Esophagus squamous epithelium (tissue), 5 donors: ENCODE data around the gene PTPRS. TPM values are rescaled to one million over a fixed set of nuclear protein-coding genes. Genes with fewer than 3 reads are reported as not detected.

ENCODE experiments used
- DNase-seq: peaks from one replicate; lab custom pipeline; 2025; lab: John Stamatoyannopoulos, UW
- H3K27ac ChIP-seq, 4 donors: fragments of 200-600 bp; sonication (generic); one replicate each; pipeline ENCODE4 v1.5.1; 2016 to 2019; ENCODE audit warnings: mild to moderate bottlenecking in 1 of 4
- H3K27me3 ChIP-seq, 4 donors: fragments of 200-600 bp; sonication (generic); 1 replicate in 3 of 4; 2 replicates in 1 of 4; pipeline versions ENCODE4 v1.5.1 to v1.6.0; 2017 to 2021; ENCODE audit warnings: antibody characterized with exemption in 1 of 4
- H3K36me3 ChIP-seq, 3 donors: fragments of 200-600 bp; sonication (generic); one replicate each; pipeline ENCODE4 v1.5.1; 2016 to 2019
- H3K4me1 ChIP-seq, 3 donors: fragments of 200-600 bp; sonication (generic); one replicate each; pipeline ENCODE4 v1.5.1; 2017 to 2019
- H3K4me3 ChIP-seq, 4 donors: fragments of 200-600 bp; sonication (generic); 1 replicate in 3 of 4; 2 replicates in 1 of 4; pipeline ENCODE4 v1.5.1; 2016 to 2019; ENCODE audit warnings: mild to moderate bottlenecking in 2 of 4, moderate library complexity in 1 of 4
- H3K9me3 ChIP-seq, 3 donors: fragments of 200-600 bp; sonication (generic); one replicate each; pipeline ENCODE4 v1.5.1; 2016 to 2019
- CTCF ChIP-seq, 6 experiments: fragments of 450-650 bp in 4 of 6; fragments of 200-600 bp in 2 of 6; sonication (generic) in 2 of 6; IDR thresholded peaks; one replicate each; pipeline ENCODE4 v1.5.1; 2016 to 2019; ENCODE audit warnings: antibody characterized with exemption in 6 of 6, mild to moderate bottlenecking in 4 of 6, moderate library complexity in 4 of 6
- POLR2A ChIP-seq, 4 donors: fragments of 450-650 bp; IDR thresholded peaks; one replicate each; pipeline ENCODE4 v1.6.1; 2017; ENCODE audit warnings: antibody characterized with exemption in 4 of 4, mild to moderate bottlenecking in 4 of 4, moderate library complexity in 3 of 4
- WGBS, 2 donors: methylation state at CpG; one replicate each; pipeline ENCODE4 v1.1.5; 2018; 5-methylcytosine and 5-hydroxymethylcytosine counted together
- intact Hi-C: fragments of 100-400 bp; cut with DNase I; formaldehyde crosslinking; loops from one replicate; pipeline ENCODE4 v1.15.0; 2022
- total RNA-seq, 4 donors: library from RNA; depleted of rRNA; stranded (reverse); fragments of >200 nt; gene quantifications; one replicate each; pipeline ENCODE4 v1.1.0, GENCODE V29; 2016
- donor health status: DM: yes; HTN: yes; CAD: no.

PTPRS gene
- total RNA-seq, 4 donors from 2014 or later: 61.7 to 173 (median 86.6) TPM

GRCh38 chr19:5318306-5318705 is 22.3 kb downstream of the PTPRS start:
- TF ChIP-seq POLR2A (IDR thresholded peaks at IDR 0.05): no peak
- TF ChIP-seq CTCF (IDR thresholded peaks at IDR 0.05): no peak
- no peak for DNase-seq
- Histone ChIP-seq H3K36me3 (no peaks in the 10 kb centered on the region), H3K9me3 (no peaks in the 10 kb centered on the region), H3K4me1 (peaks cover 0 to 7% (median 0%) of the 10 kb centered on the region in 3 donors), H3K4me3 (no peak overlapping the region), H3K27ac (no peak overlapping the region), H3K27me3 (peaks cover 0 to 26% (median 0%) of the 10 kb centered on the region in 4 donors)
- WGBS, 2 donors: 87 to 91% methylated on average over 6 of the region's 6 CpGs
- intact Hi-C loops: no loop called here

DNA sequence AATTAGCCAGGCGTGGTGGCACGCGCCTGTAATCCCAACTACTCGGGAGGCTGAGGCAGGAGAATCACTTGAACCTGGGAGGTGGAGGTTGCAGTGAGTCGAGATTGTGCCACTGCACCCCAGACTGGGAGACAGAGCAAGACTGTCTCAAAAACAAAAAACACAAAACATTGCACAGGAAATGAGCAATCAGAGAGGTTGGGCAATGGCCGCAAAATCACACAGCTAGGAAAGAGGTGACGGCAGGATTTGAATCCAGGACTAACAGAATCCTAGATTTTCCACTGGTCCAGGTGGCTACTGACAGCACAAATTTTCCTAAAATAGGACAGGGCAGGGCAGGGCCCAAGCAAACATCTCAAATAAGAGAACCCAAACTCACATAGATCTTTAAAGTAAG is 23.3 kb downstream of the PTPRS start:
- Histone ChIP-seq H3K27me3 (peaks cover 0 to 18% (median 0%) of the 10 kb centered on the region in 4 donors), H3K27ac (no peak overlapping the region), H3K4me3 (no peak overlapping the region), H3K9me3 (no peaks in the 10 kb centered on the region), H3K36me3 (no peaks in the 10 kb centered on the region), H3K4me1 (peaks cover 0 to 5% (median 0%) of the 10 kb centered on the region in 3 donors)
- DNase-seq: no peak
- 77 to 83% methylated on average over 6 to 7 of the region's 7 CpGs for WGBS, 2 donors
- intact Hi-C loops: no loop called here
- TF ChIP-seq CTCF (IDR thresholded peaks at IDR 0.05) (no peak), POLR2A (IDR thresholded peaks at IDR 0.05) (no peak)

- no peak for DNase-seq
- H3K27ac ChIP-seq: no peak overlapping the region
- H3K36me3 ChIP-seq: no peaks in the 10 kb centered on the region
- no peaks in the 10 kb centered on the region for H3K4me1 ChIP-seq
- no peak for TF ChIP-seq CTCF (IDR thresholded peaks at IDR 0.05)
- no peak for TF ChIP-seq POLR2A (IDR thresholded peaks at IDR 0.05)
- H3K27me3 ChIP-seq: peaks cover 0 to 7% (median 0%) of the 10 kb centered on the region in 4 donors
- intact Hi-C loops: no loop called here
- WGBS, 2 donors: 87 to 91% methylated on average over 9 of the region's 9 CpGs
- H3K9me3 ChIP-seq: no peaks in the 10 kb centered on the region
- no peak overlapping the region for H3K4me3 ChIP-seq
Measured at GRCh38 chr19:5316138-5316537, 24.5 kb downstream of the PTPRS start.

GRCh38 chr19:5314907-5315298 is 25.7 kb downstream of the PTPRS start:
- Histone ChIP-seq H3K4me1 (peaks cover 0 to under 1% (median 0%) of the 10 kb centered on the region in 3 donors), H3K9me3 (no peaks in the 10 kb centered on the region), H3K27me3 (no peaks in the 10 kb centered on the region), H3K36me3 (no peaks in the 10 kb centered on the region), H3K27ac (no peak overlapping the region), H3K4me3 (no peak overlapping the region)
- intact Hi-C loops: no loop called here
- 83 to 85% methylated on average over 4 of the region's 4 CpGs for WGBS, 2 donors
- no peak for TF ChIP-seq CTCF (IDR thresholded peaks at IDR 0.05)
- TF ChIP-seq POLR2A (IDR thresholded peaks at IDR 0.05): no peak
- DNase-seq: no peak

DNA sequence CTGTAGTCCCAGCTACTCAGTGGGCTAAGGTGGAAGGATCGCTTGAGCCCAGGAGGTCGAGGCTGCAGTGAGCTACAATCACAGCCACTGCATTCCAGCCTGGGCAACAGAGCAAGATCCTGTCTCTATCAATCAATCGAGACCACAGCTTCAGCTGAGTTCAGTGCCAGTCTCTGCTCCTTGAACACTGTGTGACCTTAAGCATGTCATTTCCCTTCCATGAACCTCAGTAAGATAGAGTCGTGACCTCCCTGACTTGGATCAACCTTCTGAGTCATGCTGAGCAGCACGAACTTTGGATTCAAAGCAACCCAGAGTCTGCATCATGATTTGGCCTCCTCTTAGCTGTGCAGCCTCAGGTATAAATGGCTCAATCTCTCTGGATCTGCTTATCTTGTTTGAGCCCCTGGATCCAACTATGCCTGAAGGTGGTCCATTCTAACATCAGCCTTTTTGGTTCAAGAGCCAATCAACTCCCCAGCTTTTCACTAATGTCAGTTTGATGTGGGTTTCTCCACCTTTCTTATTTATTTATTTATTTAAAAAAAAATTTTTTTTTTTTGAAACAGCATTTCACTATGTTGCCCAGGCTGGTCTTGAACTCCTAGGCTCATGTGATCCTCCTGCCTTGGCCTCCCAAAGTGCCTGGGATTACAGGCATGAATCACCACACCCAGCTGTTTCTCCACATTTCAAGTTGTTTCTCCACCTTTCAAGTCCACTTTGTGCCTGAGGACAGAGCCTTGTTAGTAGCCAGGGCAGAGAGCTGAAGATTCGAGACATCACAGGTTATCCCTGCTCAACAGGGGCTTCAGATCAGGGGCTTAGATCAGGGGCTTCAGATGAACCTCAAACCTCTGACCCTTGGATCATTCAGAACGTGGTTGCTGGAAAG is 26.4 kb downstream of the PTPRS start:
- H3K27me3 ChIP-seq: no peaks in the 10 kb centered on the region
- intact Hi-C loops: no loop called here
- no peak overlapping the region for H3K4me3 ChIP-seq
- H3K36me3 ChIP-seq: no peaks in the 10 kb centered on the region
- TF ChIP-seq CTCF (IDR thresholded peaks at IDR 0.05) (no peak), POLR2A (IDR thresholded peaks at IDR 0.05) (no peak)
- no peak for DNase-seq
- H3K27ac ChIP-seq: no peak overlapping the region
- WGBS, 2 donors: 61 to 67% methylated on average over 4 to 6 of the region's 7 CpGs
- H3K9me3 ChIP-seq: no peaks in the 10 kb centered on the region
- peaks cover 0 to 7% (median 2%) of the 10 kb centered on the region in 3 donors for H3K4me1 ChIP-seq
